ENCODE results near the gene PALD1. TPM values are rescaled to one million over a fixed set of nuclear protein-coding genes. Genes with fewer than 3 reads are reported as not detected.

PALD1 gene
- polyA plus RNA-seq, 3 donors, result 0.04 to 0.11 TPM; not detected in 1

DNA sequence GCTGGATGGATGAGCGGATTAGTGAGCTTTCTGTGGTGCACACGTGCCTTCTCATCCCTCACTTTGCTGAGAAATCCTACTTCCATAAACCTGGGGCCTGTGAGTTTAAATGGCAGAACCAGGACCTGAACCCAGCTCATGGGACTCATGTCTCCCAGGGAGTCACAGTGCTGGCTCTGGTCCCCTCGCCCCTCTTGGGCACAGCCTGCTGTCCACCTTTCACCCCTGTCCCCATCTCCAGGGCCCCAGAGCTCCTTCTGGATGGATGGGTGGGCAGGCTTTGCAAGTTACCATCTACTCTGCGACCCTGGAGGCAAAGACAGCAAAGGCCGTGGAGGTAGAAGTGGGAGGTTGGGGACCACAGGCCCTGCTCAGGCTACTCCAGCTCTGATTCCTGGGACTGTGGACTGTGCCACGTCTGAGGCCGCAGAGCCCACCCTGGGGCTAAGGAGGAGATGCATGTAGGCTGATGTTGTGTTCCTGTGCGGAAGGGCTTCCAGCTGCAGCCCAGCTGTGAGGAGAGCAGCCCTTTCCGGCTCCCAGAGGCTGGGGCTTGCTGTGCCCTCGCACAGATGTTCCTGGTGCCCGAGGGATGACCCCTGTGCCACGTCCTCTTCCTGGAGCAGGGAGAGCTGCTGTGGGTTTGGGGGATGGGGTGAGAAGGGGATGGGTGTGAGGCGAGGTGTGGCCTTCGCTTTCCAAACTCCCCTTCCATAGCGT lies 83.6 kb downstream of the PALD1 start:
- no peak overlapping the region for H3K9ac ChIP-seq (ENCODE audit: insufficient read depth, low read length, poor library complexity, severe bottlenecking)
- no peaks in the 10 kb centered on the region for H3K79me2 ChIP-seq (ENCODE audit: insufficient read depth, low read length)
- H2AFZ ChIP-seq (ENCODE audit: insufficient read depth, low read depth, low read length, poor library complexity, severe bottlenecking), result no peak overlapping the region
- no peaks in the 10 kb centered on the region for H3K9me3 ChIP-seq (replicated peaks in 1 of 2; ENCODE audit: control insufficient read depth in 1 of 2, insufficient read depth in 1 of 2, low read length in 2 of 2)
- H3K4me2 ChIP-seq (replicated peaks; ENCODE audit: extremely low read depth, low read length, poor library complexity, severe bottlenecking), result no peak overlapping the region
- intact Hi-C loops (cut with micrococcal nuclease), result no loop called here
- peaks cover 38 to 46% of the 10 kb centered on the region in 2 donors for H3K4me1 ChIP-seq (ENCODE audit: control insufficient read depth in 1 of 2, insufficient read depth in 2 of 2, low read length in 2 of 2)
- Mint-ChIP-seq H3K36me3 (no peaks in the 10 kb centered on the region), H3K9me3 (no peaks in the 10 kb centered on the region), H3K27me3 (ENCODE audit: low read depth in 3 of 3) (peaks cover 1 to 9% (median 8%) of the 10 kb centered on the region in 3 donors), H3K4me3 (no peak overlapping the region), H3K4me1 (peaks cover 48% of the 10 kb centered on the region), H3K27ac (no peak overlapping the region)
- H3K27me3 ChIP-seq (ENCODE audit: control insufficient read depth in 2 of 2, insufficient read depth in 2 of 2, low read length in 2 of 2), result no peaks in the 10 kb centered on the region
- WGBS (ENCODE audit: insufficient coverage), result 71% methylated on average over 11 of the region's 15 CpGs
- no peak overlapping the region for H3K27ac ChIP-seq (ENCODE audit: low read depth in 1 of 2, low read length in 2 of 2)
- H4K20me1 ChIP-seq (ENCODE audit: insufficient read depth, low read length), result no peaks in the 10 kb centered on the region
- TF ChIP-seq CTCF (IDR thresholded peaks at IDR 0.05), result no peak
- no peak overlapping the region for H3K4me3 ChIP-seq (replicated peaks in 1 of 3; ENCODE audit: low read depth in 2 of 3, low read length in 3 of 3)
- H3K36me3 ChIP-seq (replicated peaks in 1 of 2; ENCODE audit: control insufficient read depth in 1 of 2, insufficient read depth in 2 of 2, low read length in 2 of 2), result no peaks in the 10 kb centered on the region
- DNase-seq, result no peak

DNA sequence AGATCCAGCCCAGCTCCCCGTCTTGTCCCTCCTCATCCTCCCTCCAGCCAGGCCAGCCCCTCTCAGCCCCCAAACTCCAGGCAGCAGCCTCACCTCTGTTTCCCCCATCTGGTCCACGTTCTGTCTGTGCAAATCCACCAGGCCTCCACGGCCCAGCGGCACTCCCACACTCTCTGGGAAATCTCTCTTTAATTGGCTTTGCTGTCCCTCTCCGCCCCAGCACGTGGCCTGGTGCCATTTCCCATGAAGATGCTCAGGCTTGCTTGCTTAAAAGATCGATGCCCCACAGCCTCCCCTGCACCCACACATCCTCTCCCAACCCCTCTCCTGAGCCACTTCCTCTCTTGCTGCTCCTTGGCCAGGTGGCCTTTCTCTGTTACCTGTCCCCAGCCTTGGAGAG lies 84.7 kb downstream of the PALD1 start:
- no peak overlapping the region for H3K9ac ChIP-seq (ENCODE audit: insufficient read depth, low read length, poor library complexity, severe bottlenecking)
- no peak for TF ChIP-seq CTCF (IDR thresholded peaks at IDR 0.05)
- no peaks in the 10 kb centered on the region for H3K36me3 Mint-ChIP-seq
- peaks cover 1 to 9% (median 6%) of the 10 kb centered on the region in 3 donors for H3K27me3 Mint-ChIP-seq (ENCODE audit: low read depth in 3 of 3)
- no peaks in the 10 kb centered on the region for H3K9me3 ChIP-seq (replicated peaks in 1 of 2; ENCODE audit: control insufficient read depth in 1 of 2, insufficient read depth in 1 of 2, low read length in 2 of 2)
- peaks cover 49% of the 10 kb centered on the region for H3K4me1 Mint-ChIP-seq
- WGBS (ENCODE audit: insufficient coverage), result 88% methylated on average over 6 of the region's 7 CpGs
- H3K9me3 Mint-ChIP-seq, result peaks cover 0 to 3% (median 0%) of the 10 kb centered on the region in 7 donors
- intact Hi-C loops (cut with micrococcal nuclease), result no loop called here
- H3K27me3 ChIP-seq (ENCODE audit: control insufficient read depth in 2 of 2, insufficient read depth in 2 of 2, low read length in 2 of 2), result no peaks in the 10 kb centered on the region
- H2AFZ ChIP-seq (ENCODE audit: insufficient read depth, low read depth, low read length, poor library complexity, severe bottlenecking), result no peak overlapping the region
- no peak overlapping the region for H3K4me2 ChIP-seq (replicated peaks; ENCODE audit: extremely low read depth, low read length, poor library complexity, severe bottlenecking)
- peaks cover 38 to 50% of the 10 kb centered on the region in 2 donors for H3K4me1 ChIP-seq (ENCODE audit: control insufficient read depth in 1 of 2, insufficient read depth in 2 of 2, low read length in 2 of 2)
- no peaks in the 10 kb centered on the region for H3K79me2 ChIP-seq (ENCODE audit: insufficient read depth, low read length)
- no peak for DNase-seq
- no peak overlapping the region for H3K4me3 Mint-ChIP-seq
- no peaks in the 10 kb centered on the region for H3K36me3 ChIP-seq (replicated peaks in 1 of 2; ENCODE audit: control insufficient read depth in 1 of 2, insufficient read depth in 2 of 2, low read length in 2 of 2)
- no peaks in the 10 kb centered on the region for H4K20me1 ChIP-seq (ENCODE audit: insufficient read depth, low read length)
- peak overlapping the region in 2 of 7 donors; percentile 15 to 63 for H3K27ac Mint-ChIP-seq
- no peak overlapping the region for H3K27ac ChIP-seq (ENCODE audit: low read depth in 1 of 2, low read length in 2 of 2)
- no peak overlapping the region for H3K4me3 ChIP-seq (replicated peaks in 1 of 3; ENCODE audit: low read depth in 2 of 3, low read length in 3 of 3)
